H1 (cell line): ENCODE results near the gene TCP11. TPM values are rescaled to one million over a fixed set of nuclear protein-coding genes. Genes with fewer than 3 reads are reported as not detected.

Source experiments
- HDAC2 ChIP-seq, 2 experiments: fragments of 300-600 bp in 1 of 2; sonication (generic) in 1 of 2; IDR thresholded peaks; 2 replicates each; pipeline ENCODE4 v1.6.1; 2011 to 2012; ENCODE audit warnings: low read depth in 2 of 2, low read length in 2 of 2, mild to moderate bottlenecking in 2 of 2, moderate library complexity in 2 of 2, borderline replicate concordance in 1 of 2, inconsistent platforms in 1 of 2
- HDAC6 ChIP-seq: IDR thresholded peaks from one replicate; pipeline ENCODE4 v1.7.1; 2012; ENCODE audit warnings: low read depth, mild to moderate bottlenecking, inconsistent platforms, low read length, moderate library complexity
- KDM5A ChIP-seq: fragments of 200-600 bp; IDR thresholded peaks from 2 replicates; pipeline ENCODE4 v1.7.1; 2012; ENCODE audit warnings: mild to moderate bottlenecking, low read length, inconsistent platforms, mixed read lengths
- TAF7 ChIP-seq: optimal IDR thresholded peaks from 2 replicates; pipeline ENCODE3; 2011; ENCODE audit warnings: low read depth, mild to moderate bottlenecking, inconsistent platforms, low read length, moderate library complexity, borderline replicate concordance
- polyA plus RNA-seq, 7 experiments: library from polyadenylated mRNA; depleted of rRNA in 3 of 7; stranded (reverse) in 5 of 7; unstranded in 2 of 7; fragments of >200 nt in 5 of 7; fragments of 200-250 nt in 2 of 7; gene quantifications; 1 replicate in 5 of 7; 2 replicates in 1 of 7; 4 replicates in 1 of 7; pipeline versions ENCODE4 v1.2.1 to v1.2.3, GENCODE V29; 2011 to 2013; ENCODE audit warnings: missing spikeins in 2 of 7, mixed read lengths in 2 of 7
- total RNA-seq: library from RNA; stranded (reverse); fragmentation: NEBNext Ultra II Directional; extraction: Animal tissue kit (Norgen Biotek cat#: 25700); gene quantifications from 2 replicates; pipeline ENCODE4 v1.2.1, GENCODE V29; 2021

The TCP11 gene
- total and polyA plus RNA-seq, 2 of the 8 experiments (the other 6 are each of a cell fraction or from before 2014, with no cell fraction given): 0.11 TPM; not detected in 1

DNA sequence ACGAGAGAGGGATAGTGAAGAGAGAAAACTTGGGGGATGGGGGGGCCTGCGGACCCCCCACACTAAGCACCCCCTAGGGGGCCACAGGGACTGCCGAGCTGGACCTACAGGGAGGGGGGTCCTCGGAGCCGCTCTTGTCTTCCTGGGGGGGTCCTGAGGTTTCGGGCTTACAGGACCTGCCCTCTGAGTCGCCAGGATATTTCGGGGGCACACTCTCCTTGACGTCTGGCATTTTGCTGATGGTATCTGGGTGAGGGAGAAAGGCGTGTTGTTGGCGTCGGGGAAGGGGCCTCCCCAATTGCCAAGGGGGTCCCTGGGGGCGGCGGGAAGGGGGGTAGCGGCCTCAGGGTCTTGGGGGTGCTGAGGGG lies 516 bp downstream of the TCP11 start (continued):
- no peak for TF ChIP-seq HDAC2 (IDR thresholded peaks at IDR 0.05; ENCODE audit: borderline replicate concordance in 1 of 2, low read depth in 2 of 2, low read length in 2 of 2)
- no peak for TF ChIP-seq TAF7
- TF ChIP-seq KDM5A: no peak
- TF ChIP-seq HDAC6: no peak
